Caco-2 (cell line): ENCODE results near the gene TSPAN5. TPM values are rescaled to one million over a fixed set of nuclear protein-coding genes. Genes with fewer than 3 reads are reported as not detected.

Experiments used
- BruUV-seq: library from RNA; stranded (reverse); fragments of 400-500 nt; replicated peaks from 2 replicates; lab custom pipeline; 2021; lab: Mats Ljungman, UMichigan
- CTCF ChIA-PET: fragments of 300-600 bp; sonication (Branson Sonifier 250); formaldehyde crosslinking; loops from one replicate; lab custom pipeline; 2022; ENCODE audit warnings: antibody characterized with exemption; lab: Charles Lee
- POLR2A ChIA-PET: fragments of 300-600 bp; sonication (Branson Sonifier 250); formaldehyde crosslinking; loops from one replicate; lab custom pipeline; 2022; ENCODE audit warnings: antibody characterized with exemption; lab: Charles Lee
- DNase-seq, 2 experiments: peaks; one replicate each; pipeline versions ENCODE4 v3.0.0 to v3.0.0-alpha.2; 2020 to 2022
- H3K27me3 ChIP-seq: replicated peaks from 2 replicates; pipeline ENCODE4 v1.6.0; 2011; ENCODE audit warnings: low read length; ENCODE audit not compliant: control insufficient read depth, insufficient read depth
- H3K36me3 ChIP-seq: 2 replicates; pipeline ENCODE4 v1.5.1; 2011; ENCODE audit warnings: low read length; ENCODE audit not compliant: control insufficient read depth, insufficient read depth
- H3K4me1 ChIP-seq: fragments of 250-450 bp; sonication (Bioruptor Pico); 2 replicates; pipeline ENCODE4 v1.5.1; 2020; ENCODE audit warnings: mild to moderate bottlenecking
- H3K4me3 ChIP-seq: 2 replicates; pipeline ENCODE4 v1.5.1; 2011; ENCODE audit warnings: low read depth, mild to moderate bottlenecking, control low read depth, low read length
- H3K9me3 ChIP-seq: fragments of 250-450 bp; sonication (Bioruptor Pico); 2 replicates; pipeline ENCODE4 v1.5.1; 2020; ENCODE audit warnings: mild to moderate bottlenecking, moderate library complexity
- H3K27ac Mint-ChIP-seq: one replicate; pipeline ENCODE4 v1.8.0; 2022; ENCODE audit warnings: mixed read lengths; ENCODE audit not compliant: unreplicated experiment
- H3K27me3 Mint-ChIP-seq: one replicate; pipeline ENCODE4 v1.8.0; 2022; ENCODE audit warnings: mixed read lengths; ENCODE audit not compliant: insufficient read depth, unreplicated experiment
- H3K36me3 Mint-ChIP-seq: one replicate; pipeline ENCODE4 v1.8.0; 2022; ENCODE audit warnings: mild to moderate bottlenecking, mixed read lengths; ENCODE audit not compliant: insufficient read depth, unreplicated experiment
- H3K4me1 Mint-ChIP-seq: one replicate; pipeline ENCODE4 v1.8.0; 2022; ENCODE audit warnings: low read depth, mixed read lengths; ENCODE audit not compliant: unreplicated experiment
- H3K4me3 Mint-ChIP-seq: one replicate; pipeline ENCODE4 v1.8.0; 2022; ENCODE audit warnings: mild to moderate bottlenecking, moderate library complexity, mixed read lengths; ENCODE audit not compliant: unreplicated experiment
- H3K9me3 Mint-ChIP-seq: one replicate; pipeline ENCODE4 v1.8.0; 2022; ENCODE audit warnings: mixed read lengths; ENCODE audit not compliant: unreplicated experiment
- CTCF ChIP-seq, 2 experiments: fragments of 200-600 bp in 1 of 2; IDR thresholded peaks; 1 replicate in 1 of 2; 2 replicates in 1 of 2; pipeline versions ENCODE4 v1.5.1 to v1.8.0; 2011 to 2022; ENCODE audit warnings: antibody characterized with exemption in 1 of 2, control low read depth in 1 of 2, inconsistent platforms in 1 of 2, low read depth in 1 of 2, low read length in 1 of 2, mild to moderate bottlenecking in 1 of 2, moderate library complexity in 1 of 2; ENCODE audit not compliant: insufficient read depth in 1 of 2, severe bottlenecking in 1 of 2, unreplicated experiment in 1 of 2
- intact Hi-C: fragments of 100-400 bp; cut with micrococcal nuclease; formaldehyde crosslinking; loops from one replicate; pipeline ENCODE4 v1.10.0; 2022; ENCODE audit not compliant: unreplicated experiment
- total RNA-seq: library from RNA; stranded (reverse); gene quantifications from 2 replicates; pipeline ENCODE4 v1.2.3, GENCODE V29; 2022

TSPAN5 gene
- total RNA-seq, 1 experiment from 2014 or later, result 24.1 TPM

GRCh38 chr4:98503676-98504075, 154.7 kb downstream of the TSPAN5 start:
- Histone ChIP-seq H3K4me1 (no peaks in the 10 kb centered on the region; the same call in 1 of the 2 replicates), H3K9me3 (no peaks in the 10 kb centered on the region), H3K36me3 (no peaks in the 10 kb centered on the region), H3K27me3 (no peaks in the 10 kb centered on the region), H3K4me3 (no peak overlapping the region)
- ChIA-PET POLR2A (no interaction called here), CTCF (no interaction called here)
- no peak for TF ChIP-seq CTCF (IDR thresholded peaks at IDR 0.05; ENCODE audit: insufficient read depth in 1 of 2, low read depth in 1 of 2, low read length in 1 of 2, severe bottlenecking in 1 of 2, unreplicated experiment in 1 of 2)
- H3K4me1 Mint-ChIP-seq, result no peaks in the 10 kb centered on the region
- BruUV-seq, result no TSS peak
- H3K27me3 Mint-ChIP-seq, result no peaks in the 10 kb centered on the region
- no peaks in the 10 kb centered on the region for H3K9me3 Mint-ChIP-seq
- no peak overlapping the region for H3K27ac Mint-ChIP-seq
- intact Hi-C loops, result no loop called here
- H3K36me3 Mint-ChIP-seq, result no peaks in the 10 kb centered on the region
- no peak overlapping the region for H3K4me3 Mint-ChIP-seq
- no peak for DNase-seq

- no peak overlapping the region for H3K4me3 Mint-ChIP-seq
- H3K27me3 ChIP-seq, result no peaks in the 10 kb centered on the region
- H3K9me3 Mint-ChIP-seq, result no peaks in the 10 kb centered on the region
- no peaks in the 10 kb centered on the region for H3K9me3 ChIP-seq
- POLR2A ChIA-PET, result no interaction called here
- intact Hi-C loops, result no loop called here
- H3K4me1 ChIP-seq, result no peaks in the 10 kb centered on the region; the same call in 1 of the 2 replicates
- no peak for DNase-seq
- H3K27me3 Mint-ChIP-seq, result no peaks in the 10 kb centered on the region
- H3K36me3 ChIP-seq, result no peaks in the 10 kb centered on the region
- H3K36me3 Mint-ChIP-seq, result peaks cover 3% of the 10 kb centered on the region
- no peaks in the 10 kb centered on the region for H3K4me1 Mint-ChIP-seq
- CTCF ChIA-PET, result no interaction called here
- H3K27ac Mint-ChIP-seq, result no peak overlapping the region
- no peak for TF ChIP-seq CTCF (IDR thresholded peaks at IDR 0.05; ENCODE audit: insufficient read depth in 1 of 2, low read depth in 1 of 2, low read length in 1 of 2, severe bottlenecking in 1 of 2, unreplicated experiment in 1 of 2)
- no peak overlapping the region for H3K4me3 ChIP-seq
- no TSS peak for BruUV-seq
These were observed 155.8 kb downstream of the TSPAN5 start for GRCh38 chr4:98502624-98503023.

- Mint-ChIP-seq H3K36me3 (peaks cover 7% of the 10 kb centered on the region), H3K9me3 (no peaks in the 10 kb centered on the region), H3K4me1 (no peaks in the 10 kb centered on the region), H3K27ac (no peak overlapping the region), H3K4me3 (no peak overlapping the region), H3K27me3 (no peaks in the 10 kb centered on the region)
- CTCF ChIA-PET, result no interaction called here
- BruUV-seq, result no TSS peak
- Histone ChIP-seq H3K27me3 (no peaks in the 10 kb centered on the region), H3K4me3 (no peak overlapping the region), H3K36me3 (no peaks in the 10 kb centered on the region), H3K4me1 (no peaks in the 10 kb centered on the region; the same call in 1 of the 2 replicates), H3K9me3 (no peaks in the 10 kb centered on the region)
- no peak for DNase-seq
- intact Hi-C loops, result no loop called here
- POLR2A ChIA-PET, result no interaction called here
- no peak for TF ChIP-seq CTCF (IDR thresholded peaks at IDR 0.05; ENCODE audit: insufficient read depth in 1 of 2, low read depth in 1 of 2, low read length in 1 of 2, severe bottlenecking in 1 of 2, unreplicated experiment in 1 of 2)
These were observed 156.4 kb downstream of the TSPAN5 start for GRCh38 chr4:98502031-98502430.
